PC-9 (cell line): Measurements from ENCODE around the gene CTSH. TPM values are rescaled to one million over a fixed set of nuclear protein-coding genes. Genes with fewer than 3 reads are reported as not detected.

Experiments used
- BruUV-seq: library from RNA; stranded (reverse); fragments of 400-500 nt; replicated peaks from 2 replicates; lab custom pipeline; 2021; lab: Mats Ljungman, UMichigan
- CTCF ChIA-PET: fragments of 300-600 bp; sonication (Branson Sonifier 250); formaldehyde crosslinking; loops from one replicate; lab custom pipeline; 2022; ENCODE audit warnings: antibody characterized with exemption; lab: Charles Lee
- POLR2A ChIA-PET: fragments of 300-600 bp; sonication (Branson Sonifier 250); formaldehyde crosslinking; loops from one replicate; lab custom pipeline; 2022; ENCODE audit warnings: antibody characterized with exemption; ENCODE audit not compliant: unreplicated experiment; lab: Charles Lee
- DNase-seq, 2 experiments: peaks; one replicate each; pipeline versions ENCODE4 v3.0.0 to v3.0.0-alpha.2; 2015 to 2022; ENCODE audit warnings: mixed read lengths in 1 of 2
- H2AFZ ChIP-seq: fragments of 200-600 bp; sonication (generic); 2 replicates; pipeline ENCODE4 v1.8.1; 2017; ENCODE audit warnings: antibody characterized with exemption
- H3F3A ChIP-seq: fragments of 200-600 bp; sonication (generic); 2 replicates; pipeline ENCODE4 v1.8.1; 2017; ENCODE audit warnings: antibody characterized with exemption, mild to moderate bottlenecking, low read depth; ENCODE audit not compliant: insufficient read depth
- H3K27ac ChIP-seq: fragments of 200-600 bp; sonication (generic); 2 replicates; pipeline ENCODE4 v1.6.1; 2016; ENCODE audit warnings: mixed run types
- H3K27me3 ChIP-seq: fragments of 200-600 bp; sonication (generic); 2 replicates; pipeline ENCODE4 v1.6.1; 2016; ENCODE audit warnings: low read depth, mixed run types; ENCODE audit not compliant: insufficient read depth
- H3K36me3 ChIP-seq: fragments of 200-600 bp; sonication (generic); 2 replicates; pipeline ENCODE4 v1.6.1; 2016; ENCODE audit warnings: low read depth, mixed run types
- H3K4me1 ChIP-seq: fragments of 200-600 bp; sonication (generic); replicated peaks from 2 replicates; pipeline ENCODE4 v1.6.1; 2016; ENCODE audit warnings: mixed run types; ENCODE audit not compliant: insufficient read depth
- H3K4me2 ChIP-seq: fragments of 200-600 bp; sonication (generic); 2 replicates; pipeline ENCODE4 v1.6.1; 2017; ENCODE audit warnings: mixed run types
- H3K4me3 ChIP-seq: fragments of 200-600 bp; sonication (generic); 2 replicates; pipeline ENCODE4 v1.6.1; 2016; ENCODE audit warnings: mixed run types
- H3K79me2 ChIP-seq: fragments of 200-600 bp; sonication (generic); 2 replicates; pipeline ENCODE4 v1.6.1; 2017; ENCODE audit warnings: low read depth, mixed run types
- H3K9me2 ChIP-seq: fragments of 200-600 bp; sonication (generic); 2 replicates; pipeline ENCODE4 v1.8.1; 2017; ENCODE audit warnings: mild to moderate bottlenecking; ENCODE audit not compliant: insufficient read depth
- H3K9me3 ChIP-seq: fragments of 200-600 bp; sonication (generic); 2 replicates; pipeline ENCODE4 v1.8.1; 2016; ENCODE audit warnings: low read depth; ENCODE audit not compliant: insufficient read depth
- H4K20me1 ChIP-seq: fragments of 200-600 bp; sonication (generic); 2 replicates; pipeline ENCODE4 v1.8.1; 2017; ENCODE audit not compliant: insufficient read depth
- CTCF ChIP-seq: fragments of 200-600 bp; sonication (generic); conservative IDR thresholded peaks from 2 replicates; pipeline ENCODE4 v1.6.1; 2017; ENCODE audit warnings: mixed run types, antibody characterized with exemption, mild to moderate bottlenecking, moderate library complexity
- EZH2 ChIP-seq: fragments of 200-600 bp; sonication (generic); IDR thresholded peaks from 2 replicates; pipeline ENCODE4 v1.8.0; 2017; ENCODE audit warnings: antibody characterized with exemption, low read depth
- intact Hi-C: fragments of 100-400 bp; cut with micrococcal nuclease; formaldehyde crosslinking; loops from one replicate; pipeline ENCODE4 v1.10.0; 2022; ENCODE audit not compliant: unreplicated experiment
- total RNA-seq: library from RNA; stranded (reverse); gene quantifications from 2 replicates; pipeline ENCODE4 v1.2.3, GENCODE V29; 2021

The CTSH gene
- total RNA-seq, 1 experiment from 2014 or later: 101 TPM

- DNase-seq: no peak
- Histone ChIP-seq H2AFZ (no peak overlapping the region), H3K27ac (no peak overlapping the region), H3K36me3 (peaks cover 61% of the 10 kb centered on the region), H3F3A (peaks cover 47% of the 10 kb centered on the region), H3K4me1 (peaks cover 5% of the 10 kb centered on the region; the same call in 1 of the 2 replicates), H3K79me2 (peaks cover 30% of the 10 kb centered on the region), H3K9me2 (no peaks in the 10 kb centered on the region), H4K20me1 (peaks cover 61% of the 10 kb centered on the region), H3K4me3 (no peak overlapping the region), H3K9me3 (no peaks in the 10 kb centered on the region), H3K4me2 (no peak overlapping the region), H3K27me3 (no peaks in the 10 kb centered on the region)
- no TSS peak for BruUV-seq
- intact Hi-C loops: no loop called here
- POLR2A ChIA-PET: no interaction called here
- no peak for TF ChIP-seq EZH2
- TF ChIP-seq CTCF: no peak
- CTCF ChIA-PET: no interaction called here
Measured at GRCh38 chr15:78898540-78898939, 46.3 kb downstream of the CTSH start.

GRCh38 chr15:78895471-78895870, 49.4 kb downstream of the CTSH start:
- no peak overlapping the region for H3K4me3 ChIP-seq
- H2AFZ ChIP-seq: no peak overlapping the region
- H3K27me3 ChIP-seq: no peaks in the 10 kb centered on the region
- H3F3A ChIP-seq: peaks cover 59% of the 10 kb centered on the region
- peaks cover 76% of the 10 kb centered on the region for H4K20me1 ChIP-seq
- no peaks in the 10 kb centered on the region for H3K9me3 ChIP-seq
- H3K79me2 ChIP-seq: peaks cover 57% of the 10 kb centered on the region
- H3K9me2 ChIP-seq: no peaks in the 10 kb centered on the region
- TF ChIP-seq EZH2 (no peak), CTCF (no peak)
- intact Hi-C loops: no loop called here
- DNase-seq: no peak
- no TSS peak for BruUV-seq
- H3K36me3 ChIP-seq: peaks cover 68% of the 10 kb centered on the region
- no peaks in the 10 kb centered on the region for H3K4me1 ChIP-seq
- no peak overlapping the region for H3K4me2 ChIP-seq
- no peak overlapping the region for H3K27ac ChIP-seq
- ChIA-PET CTCF (no interaction called here), POLR2A (no interaction called here)

GRCh38 chr15:78893538-78893937, 51.3 kb downstream of the CTSH start:
- Histone ChIP-seq H3F3A (peaks cover 51% of the 10 kb centered on the region), H3K4me1 (no peaks in the 10 kb centered on the region), H3K4me3 (no peak overlapping the region), H3K9me2 (no peaks in the 10 kb centered on the region), H2AFZ (no peak overlapping the region), H3K4me2 (no peak overlapping the region), H3K27ac (no peak overlapping the region), H4K20me1 (peaks cover 79% of the 10 kb centered on the region), H3K27me3 (no peaks in the 10 kb centered on the region), H3K79me2 (peaks cover 65% of the 10 kb centered on the region), H3K36me3 (peaks cover 69% of the 10 kb centered on the region), H3K9me3 (no peaks in the 10 kb centered on the region)
- CTCF ChIA-PET: interaction anchor here (0.6 kb wide), 1 partner anchor 95 kb away, joined by 3 read pairs; no protein-coding TSS in a partner anchor
- no TSS peak for BruUV-seq
- intact Hi-C loops: no loop called here
- DNase-seq: no peak
- TF ChIP-seq EZH2 (no peak), CTCF (no peak)
- POLR2A ChIA-PET: no interaction called here
